HUDEP-2 (cell line): ENCODE results near the gene IFNK.
"Not testable (repeated sequence)": the region's sequence is repeated elsewhere in the genome, so short reads cannot be mapped to it uniquely, and the experiment has no call there.

Experiments
- DNase-seq, 76 experiments: peaks; one replicate each; lab custom pipeline; 2025; ENCODE audit not compliant: unreplicated experiment in 76 of 76; lab: John Stamatoyannopoulos, UW

The IFNK gene, protein sequence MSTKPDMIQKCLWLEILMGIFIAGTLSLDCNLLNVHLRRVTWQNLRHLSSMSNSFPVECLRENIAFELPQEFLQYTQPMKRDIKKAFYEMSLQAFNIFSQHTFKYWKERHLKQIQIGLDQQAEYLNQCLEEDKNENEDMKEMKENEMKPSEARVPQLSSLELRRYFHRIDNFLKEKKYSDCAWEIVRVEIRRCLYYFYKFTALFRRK

DNA sequence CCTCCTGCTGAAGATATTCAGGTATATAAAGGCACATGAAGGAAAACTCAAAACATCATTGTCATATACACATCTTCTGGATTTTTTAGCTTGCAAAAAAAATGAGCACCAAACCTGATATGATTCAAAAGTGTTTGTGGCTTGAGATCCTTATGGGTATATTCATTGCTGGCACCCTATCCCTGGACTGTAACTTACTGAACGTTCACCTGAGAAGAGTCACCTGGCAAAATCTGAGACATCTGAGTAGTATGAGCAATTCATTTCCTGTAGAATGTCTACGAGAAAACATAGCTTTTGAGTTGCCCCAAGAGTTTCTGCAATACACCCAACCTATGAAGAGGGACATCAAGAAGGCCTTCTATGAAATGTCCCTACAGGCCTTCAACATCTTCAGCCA, at the start of gene IFNK:
Gene IFNK, plus strand, starts transcription at position 55 of the 400 bp plus-strand sequence. Its CDS starts 47 bp downstream, at position 102.
- DNase-seq = no peak

DNA sequence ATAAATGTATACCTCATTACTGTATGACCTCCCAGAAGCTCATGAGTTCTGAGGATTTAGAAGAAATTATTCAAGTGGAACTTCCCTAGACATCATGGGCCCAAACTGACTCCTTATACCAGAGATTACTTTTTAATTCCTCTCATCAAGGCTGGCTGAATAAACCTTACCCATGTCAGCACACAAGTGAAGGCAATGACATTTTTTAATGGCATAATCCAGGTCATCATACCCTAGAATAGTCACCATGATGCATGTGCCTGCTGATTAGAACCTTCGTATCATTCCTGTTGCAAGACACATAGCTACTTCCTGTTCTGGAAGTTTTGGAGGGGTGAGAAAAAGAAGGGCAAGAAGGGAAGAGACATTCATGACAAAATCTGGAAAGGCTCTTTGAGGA, 49.8 kb upstream of the IFNK start:
- DNase-seq = no peak

DNA sequence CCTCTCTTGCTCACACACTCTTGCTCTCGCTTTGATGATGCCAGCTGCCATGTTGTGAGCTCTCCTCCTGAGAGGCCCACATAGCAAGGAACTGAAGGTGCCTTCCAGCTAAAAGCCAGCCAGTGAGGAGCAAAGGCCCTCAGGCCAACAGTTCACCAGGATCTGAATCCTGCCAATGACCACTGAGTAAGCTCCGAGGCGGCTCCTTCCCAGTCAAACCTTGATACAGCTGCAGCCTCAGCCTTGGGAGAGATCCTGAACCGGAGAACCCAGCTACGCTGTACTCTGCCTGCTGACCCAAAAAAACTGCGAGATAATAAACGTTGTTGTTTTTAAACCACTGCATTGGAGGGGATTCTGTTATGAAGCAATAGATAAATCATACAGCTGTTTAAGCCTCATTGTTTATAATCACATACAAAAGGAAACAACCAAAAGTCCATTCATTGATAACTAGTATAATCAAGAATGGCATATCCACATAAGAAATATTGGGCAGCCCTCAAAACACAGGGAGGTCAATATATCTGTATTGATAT, 49.0 kb upstream of the IFNK start:
- no peak for DNase-seq

DNA sequence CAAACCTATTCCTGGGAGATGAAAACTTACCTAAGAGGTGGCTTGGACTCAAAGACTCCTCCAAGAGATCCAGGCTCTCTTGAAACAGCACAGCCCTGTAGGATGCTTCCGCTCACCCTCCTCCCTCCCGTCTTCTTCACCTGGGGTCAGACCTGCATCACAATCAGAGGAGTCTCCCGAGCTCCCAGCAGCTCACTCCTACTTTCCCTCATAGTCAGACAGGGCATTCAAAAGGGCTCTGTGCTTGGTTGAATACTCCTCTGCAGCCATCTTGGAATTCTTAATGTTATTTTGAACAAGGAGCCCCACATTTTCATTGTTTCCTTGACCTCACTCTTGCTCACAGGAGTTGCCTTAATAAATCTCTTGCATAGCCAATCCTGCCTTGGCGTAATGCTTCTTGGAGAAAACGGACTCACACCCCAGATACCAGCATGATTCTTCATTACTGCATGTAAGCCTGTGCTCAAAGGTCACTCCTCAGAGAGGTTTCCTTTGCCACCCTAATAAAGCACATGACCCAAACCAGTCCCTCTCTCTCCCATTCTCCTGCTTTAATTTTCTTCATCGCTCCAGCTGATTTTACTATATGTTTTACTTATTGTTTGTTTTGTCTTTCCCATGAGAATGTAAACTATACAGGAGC, 47.1 kb upstream of the IFNK start:
- no peak for DNase-seq

DNA sequence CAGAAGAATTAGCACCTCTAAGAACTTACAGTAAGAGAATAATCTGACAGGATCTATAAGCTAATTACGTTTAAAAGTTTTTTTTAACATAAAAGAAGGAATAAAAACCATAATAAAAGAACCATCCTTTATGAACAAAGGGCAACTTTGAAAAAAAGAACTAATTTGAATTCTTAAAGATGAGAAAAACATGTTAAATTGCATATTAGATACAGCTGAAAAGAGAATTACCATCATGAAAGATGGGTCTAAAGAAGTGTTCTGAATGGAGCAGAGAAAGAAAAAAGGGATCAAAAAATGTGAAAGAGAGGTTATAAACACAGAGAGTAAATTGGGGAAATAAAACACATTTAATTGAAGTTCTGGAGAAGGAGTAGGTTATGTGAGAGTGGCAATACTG, 45.8 kb upstream of the IFNK start:
- no peak for DNase-seq

DNA sequence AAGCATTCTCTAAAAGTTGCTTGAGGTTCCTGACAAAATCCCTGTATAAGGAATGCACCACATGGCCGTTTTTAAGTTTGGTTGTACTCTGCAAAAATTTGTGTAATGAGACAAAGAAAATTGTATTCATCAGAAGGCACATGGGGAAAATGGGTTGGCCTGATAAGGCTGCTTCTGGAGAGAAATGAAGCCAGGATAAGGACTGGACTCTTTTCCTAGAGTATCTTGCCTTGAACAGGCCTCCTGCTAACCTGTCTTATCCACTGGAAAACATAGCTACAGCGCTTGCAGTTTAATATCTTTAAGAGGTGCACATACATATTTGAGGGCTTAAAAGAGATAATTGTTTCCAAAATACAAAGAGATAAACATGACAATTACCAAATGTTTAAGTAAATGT, 41.4 kb upstream of the IFNK start:
- peak in 6 of 76 experiments; percentile 12 to 55 (median 24) for DNase-seq

DNA sequence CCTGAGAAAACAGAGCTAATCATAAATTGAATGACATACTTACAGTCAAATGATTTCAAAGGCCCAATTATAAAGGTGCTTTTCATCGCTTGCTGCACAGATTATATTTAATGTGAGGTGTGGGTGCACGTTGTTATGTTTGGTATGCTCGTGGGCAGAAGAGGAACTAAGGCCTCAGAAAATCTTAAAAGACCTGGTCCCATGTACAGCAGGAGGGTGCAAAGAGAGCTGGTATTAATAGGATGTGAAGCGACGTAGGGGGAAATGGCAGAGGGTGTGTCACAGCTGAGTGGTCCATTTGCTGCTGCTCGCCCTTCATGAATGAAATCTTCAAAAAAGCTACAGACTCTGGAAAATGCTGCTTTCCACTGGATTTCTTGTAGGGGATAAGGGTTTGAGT, 40.5 kb upstream of the IFNK start:
- DNase-seq = no peak

DNA sequence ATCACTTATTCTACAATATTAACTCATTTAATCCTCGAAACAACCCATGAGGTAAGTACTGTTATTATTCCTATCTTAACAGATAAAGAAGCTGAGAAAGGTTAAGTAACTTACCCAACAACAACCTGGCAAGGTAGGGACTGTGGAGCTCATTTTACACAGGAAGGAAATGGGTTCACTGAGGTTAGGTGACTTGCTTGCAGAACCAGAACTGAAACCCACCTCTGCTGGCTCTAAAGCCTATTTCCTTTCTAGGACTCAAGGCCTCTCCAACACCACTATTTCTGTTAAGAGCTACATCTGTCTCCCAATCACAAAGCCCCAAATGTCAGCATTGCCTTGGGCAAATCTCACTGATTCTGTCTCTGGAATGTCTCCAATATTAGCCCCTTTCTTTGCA, 38.9 kb upstream of the IFNK start:
- no peak for DNase-seq

DNA sequence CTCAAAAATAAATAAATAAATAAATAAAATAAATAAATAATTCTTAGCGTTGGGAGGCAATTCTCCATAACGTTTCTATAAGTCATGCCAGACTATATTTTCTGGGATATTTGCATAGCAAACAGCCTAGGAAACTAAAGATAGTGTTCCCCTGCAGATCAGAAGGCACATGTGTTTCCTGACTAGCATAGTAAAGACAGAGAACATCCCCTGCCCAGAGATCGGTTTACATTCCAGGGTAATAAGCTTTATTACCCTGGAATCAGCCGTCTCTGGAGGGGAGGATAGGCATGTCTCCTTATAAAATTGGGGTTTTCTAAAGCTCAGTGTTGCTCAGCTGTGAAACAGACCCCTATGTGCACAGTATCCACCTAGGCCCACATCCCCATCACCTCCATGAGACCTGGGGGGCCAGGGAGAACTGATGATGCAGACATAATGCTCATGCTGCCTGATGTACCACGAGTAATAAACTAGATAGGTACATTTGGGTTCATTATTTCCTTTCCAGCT, 36.9 kb upstream of the IFNK start:
- no peak for DNase-seq

DNA sequence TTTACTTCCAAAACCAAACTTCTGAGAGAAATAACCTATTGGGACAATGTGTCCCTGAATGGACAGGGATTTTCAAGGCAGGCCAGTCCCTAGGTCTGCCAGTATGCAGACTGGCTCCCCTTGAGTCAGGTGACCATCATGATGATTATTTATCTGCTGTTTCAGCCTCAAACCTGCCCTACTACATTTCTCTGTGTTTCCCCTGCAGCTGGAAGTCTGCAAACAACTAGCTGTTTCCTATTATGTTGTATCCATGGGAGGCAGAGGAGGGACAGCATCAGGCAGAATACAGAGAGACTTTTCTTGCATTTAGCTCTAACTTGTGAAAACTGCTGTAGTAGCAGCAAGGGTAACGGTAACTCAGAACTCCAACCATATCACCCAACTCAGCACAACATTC, 36.2 kb upstream of the IFNK start:
- DNase-seq = no peak

DNA sequence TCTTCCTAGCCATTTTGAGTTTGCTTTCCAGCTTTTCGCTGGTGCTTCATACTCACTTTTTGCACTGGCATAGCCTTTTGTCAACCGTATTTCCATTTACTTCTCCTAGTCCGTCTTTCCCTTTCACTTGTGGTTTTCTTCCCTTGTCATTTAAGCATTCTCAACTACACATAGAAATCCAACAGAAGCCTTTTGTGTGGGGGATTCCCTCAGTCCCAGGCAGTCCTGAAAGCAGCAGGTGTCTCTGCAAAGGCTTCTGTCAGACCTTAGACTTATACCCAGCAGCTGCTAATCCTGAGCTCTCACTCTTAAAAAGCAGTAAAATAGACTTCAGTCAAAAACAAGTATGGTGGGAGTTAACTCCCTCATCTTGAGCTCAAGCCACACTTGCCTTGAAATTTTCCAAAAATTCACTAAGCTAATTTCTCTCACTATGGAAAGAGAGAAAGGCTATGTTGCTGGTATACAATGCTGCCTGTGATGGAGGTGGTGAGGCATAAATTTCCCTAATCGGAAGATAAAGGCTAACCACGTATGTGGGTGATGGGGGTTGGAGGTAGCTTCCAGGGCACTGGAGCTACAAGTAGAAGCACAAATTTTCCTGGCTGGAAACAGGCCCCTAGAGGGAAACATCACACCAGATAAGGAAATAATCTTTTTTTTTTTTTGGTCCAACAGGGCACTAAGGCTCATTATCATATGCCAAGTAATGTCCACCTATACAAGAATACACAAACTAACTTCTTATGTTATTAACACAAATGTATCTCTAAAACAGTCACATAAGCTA, 34.8 kb upstream of the IFNK start:
- DNase-seq = no peak

DNA sequence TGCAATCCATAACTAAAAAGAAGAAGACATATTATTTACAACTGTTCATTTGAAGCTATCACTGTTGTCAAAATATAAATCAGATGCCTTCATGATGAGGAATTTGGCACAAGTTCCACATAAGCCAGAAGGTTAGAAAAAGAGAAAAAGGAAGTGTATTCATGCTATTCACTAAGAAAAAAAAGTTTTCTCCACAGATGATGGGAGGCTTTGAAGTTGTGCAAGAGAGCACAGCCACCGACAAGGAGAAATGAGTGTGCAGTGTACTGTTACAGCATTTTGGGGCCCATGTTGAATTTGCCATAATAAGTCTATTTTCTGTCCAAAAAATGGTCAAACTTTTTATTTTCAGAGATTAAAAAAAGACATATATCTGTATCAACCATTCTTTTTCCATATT, 32.9 kb upstream of the IFNK start:
- no peak for DNase-seq

DNA sequence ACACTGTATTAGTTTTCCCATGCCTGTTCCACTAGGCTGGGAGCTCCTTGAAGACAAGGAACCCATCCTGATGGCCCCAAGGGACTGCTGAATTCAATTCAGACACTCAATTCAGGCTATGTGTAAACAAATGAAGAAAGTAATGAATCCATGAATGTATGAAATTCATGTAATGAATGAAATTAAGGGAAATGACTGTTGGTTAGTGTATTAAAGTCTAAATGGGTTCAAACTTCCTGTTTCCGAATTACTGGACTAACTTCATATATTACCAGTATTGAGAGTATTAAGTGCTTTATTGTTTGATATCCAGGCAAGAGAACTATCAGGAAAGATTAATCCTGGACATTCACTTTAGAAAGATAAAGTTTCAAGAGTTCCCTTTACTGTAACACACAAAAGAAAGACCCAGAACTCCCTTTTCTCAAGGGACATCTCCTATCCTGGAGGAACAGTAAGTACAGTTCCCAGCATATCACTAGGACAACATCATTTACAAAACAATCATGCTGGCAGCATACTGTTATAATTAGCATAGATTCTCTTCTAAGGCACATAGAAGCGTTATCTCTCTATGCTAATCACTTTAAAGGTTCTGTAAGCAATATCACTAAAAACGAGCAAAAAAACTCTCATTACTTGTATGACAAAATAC, 28.5 kb upstream of the IFNK start:
- DNase-seq = no peak

DNA sequence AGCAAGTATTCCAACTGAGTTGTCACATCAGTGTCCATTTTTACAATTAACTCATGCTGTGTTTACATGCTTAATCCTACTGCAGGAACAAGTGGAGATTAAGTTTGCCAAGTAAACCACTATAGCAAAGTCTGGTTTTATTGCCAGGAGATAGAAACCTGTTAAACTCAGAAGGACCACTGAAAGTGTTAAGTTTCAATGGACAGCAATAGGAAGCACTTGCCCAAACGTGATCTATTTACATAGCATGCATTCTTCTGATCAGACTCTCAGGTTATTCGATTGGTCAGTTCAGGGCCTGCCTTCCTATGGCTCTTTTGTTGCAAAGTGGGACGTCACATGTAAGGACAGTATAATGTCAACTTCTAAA, 28.0 kb upstream of the IFNK start:
- DNase-seq = no peak

DNA sequence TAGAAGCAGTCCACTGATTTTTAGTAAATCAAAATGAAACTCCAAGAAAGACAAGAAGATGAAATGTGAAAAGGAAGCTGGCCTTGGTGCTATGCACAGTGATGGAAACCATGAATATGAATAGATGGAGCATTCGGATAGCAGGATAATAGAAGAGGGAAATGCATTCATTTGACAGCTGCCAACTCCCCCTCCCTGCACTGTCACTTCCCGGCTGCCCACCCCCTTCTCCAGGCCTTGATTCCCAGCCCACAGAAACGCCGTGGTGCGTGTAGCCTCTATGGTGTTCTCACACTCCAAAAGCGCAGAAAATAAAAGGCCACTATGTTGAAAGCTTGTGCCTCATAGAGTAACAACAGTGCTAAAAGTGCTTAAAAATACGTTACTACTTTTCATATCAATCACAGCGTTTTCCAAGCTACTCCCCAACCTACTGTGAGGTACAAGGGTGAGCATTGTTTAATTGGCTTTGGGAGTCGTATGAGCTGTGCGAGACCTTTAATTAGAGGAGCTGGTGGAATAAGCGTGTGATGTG, 26.1 kb upstream of the IFNK start:
- no peak for DNase-seq

DNA sequence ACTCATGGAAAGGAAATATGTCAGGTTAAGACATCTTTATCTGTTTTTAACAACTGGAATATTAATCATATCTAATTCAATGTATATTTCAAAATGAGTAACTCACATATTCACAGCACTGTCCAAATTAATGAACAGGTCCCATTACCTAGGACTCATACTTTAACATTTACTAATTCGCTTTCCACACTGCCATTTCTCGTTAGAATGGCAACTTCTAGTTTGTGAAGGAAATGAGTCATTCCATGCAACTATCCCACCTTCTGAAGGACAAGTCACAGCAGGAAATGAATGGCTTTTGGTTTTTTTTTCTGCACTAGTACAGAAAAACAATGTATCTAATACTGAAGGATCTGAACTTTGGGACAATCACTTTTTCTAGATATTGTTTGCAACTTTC, 24.6 kb upstream of the IFNK start:
- DNase-seq = no peak

DNA sequence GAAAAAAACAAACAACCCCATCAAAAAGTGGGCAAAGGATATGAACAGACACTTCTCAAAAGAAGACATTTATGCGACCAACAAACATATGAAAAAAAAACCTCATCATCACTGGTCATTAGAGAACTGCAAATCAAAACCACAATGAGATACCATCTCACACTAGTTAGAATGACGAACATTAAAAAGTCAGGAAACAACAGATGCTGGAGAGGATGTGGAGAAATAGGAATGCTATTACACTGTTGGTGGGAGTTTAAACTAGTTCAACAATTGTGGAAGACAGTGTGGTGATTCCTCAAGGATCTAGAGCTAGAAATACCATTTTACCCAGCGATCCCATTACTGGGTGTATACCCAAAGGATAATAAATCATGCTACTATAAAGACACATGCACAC, 23.2 kb upstream of the IFNK start:
- DNase-seq = not testable (repeated sequence)

DNA sequence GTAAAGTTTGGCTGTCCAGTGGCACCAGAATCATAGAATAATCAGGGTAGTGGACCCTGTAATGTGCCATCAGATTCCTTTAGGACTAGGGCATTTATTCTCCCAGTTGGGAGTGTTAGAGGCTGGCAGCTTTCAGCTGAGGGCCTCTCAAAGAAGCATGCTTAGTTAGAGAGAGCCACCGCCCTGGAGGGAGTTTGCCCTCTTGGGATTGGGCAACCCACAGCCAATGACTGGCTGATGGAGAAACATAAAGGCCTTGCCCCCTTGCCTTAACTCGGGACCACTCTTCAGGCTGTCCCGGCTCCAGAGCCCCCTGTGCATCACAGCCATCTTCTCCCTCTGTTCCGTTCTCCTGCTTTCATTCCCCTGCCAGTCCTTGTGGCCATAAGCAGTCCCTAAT, 20.5 kb upstream of the IFNK start:
- DNase-seq = no peak

DNA sequence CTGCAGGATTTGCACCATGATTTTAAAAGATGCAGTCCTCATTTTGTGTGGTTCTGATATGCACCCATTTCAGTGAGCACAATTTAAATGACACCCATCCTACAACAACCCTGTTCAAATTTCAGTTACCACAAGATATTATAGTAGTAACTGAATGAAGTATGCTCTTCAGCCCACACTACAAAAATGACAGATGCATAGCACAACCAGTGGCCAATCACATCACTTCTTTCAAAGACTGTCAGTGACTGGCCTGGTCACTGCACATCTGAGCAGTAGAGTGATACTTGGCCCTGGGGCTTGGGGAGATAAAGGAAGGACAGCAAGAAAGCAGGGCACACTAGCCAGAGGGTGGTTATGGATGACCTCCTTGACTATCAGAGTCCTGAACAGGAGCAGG, 19.8 kb upstream of the IFNK start:
- no peak for DNase-seq

DNA sequence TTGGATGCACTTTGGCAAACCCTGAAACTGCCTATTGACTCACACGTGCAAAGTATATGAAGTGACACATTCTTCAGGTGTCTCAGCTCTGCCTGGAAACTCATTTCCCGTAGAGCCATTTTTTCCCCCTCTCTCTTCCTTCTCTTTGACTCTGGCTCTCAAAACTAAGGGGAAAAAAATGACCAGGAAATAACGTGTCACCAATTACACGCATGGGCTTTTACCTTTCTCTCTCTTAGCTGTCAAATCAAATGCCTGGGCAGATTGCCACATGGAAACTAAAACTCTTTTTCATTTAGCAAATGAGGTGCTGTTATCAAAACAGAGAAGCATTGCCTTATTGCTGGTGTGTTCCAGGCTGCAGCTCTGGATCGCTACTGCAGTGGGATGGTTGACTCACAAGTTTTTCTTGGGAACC, 18.3 kb upstream of the IFNK start:
- no peak for DNase-seq

DNA sequence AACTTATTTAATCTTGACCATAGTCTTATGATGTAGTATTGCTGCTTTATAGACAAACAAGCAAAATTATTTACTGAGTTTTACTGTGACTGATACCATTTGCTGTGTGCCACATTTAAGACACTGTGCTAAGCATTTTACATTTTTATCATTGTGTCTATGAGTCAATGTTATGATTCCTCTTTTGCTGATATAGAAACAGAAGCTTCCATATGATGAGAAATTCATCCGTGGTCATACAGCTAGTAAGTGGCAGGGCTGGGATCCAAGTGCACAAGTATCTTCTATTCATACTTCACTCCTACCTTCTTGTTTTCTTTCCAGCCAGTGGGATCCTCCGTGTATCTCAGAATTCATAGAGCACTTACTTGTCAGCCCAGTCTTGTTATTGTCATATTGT, 17.1 kb upstream of the IFNK start:
- no peak for DNase-seq
